ENCODE data around the gene ZBTB2.

DNA sequence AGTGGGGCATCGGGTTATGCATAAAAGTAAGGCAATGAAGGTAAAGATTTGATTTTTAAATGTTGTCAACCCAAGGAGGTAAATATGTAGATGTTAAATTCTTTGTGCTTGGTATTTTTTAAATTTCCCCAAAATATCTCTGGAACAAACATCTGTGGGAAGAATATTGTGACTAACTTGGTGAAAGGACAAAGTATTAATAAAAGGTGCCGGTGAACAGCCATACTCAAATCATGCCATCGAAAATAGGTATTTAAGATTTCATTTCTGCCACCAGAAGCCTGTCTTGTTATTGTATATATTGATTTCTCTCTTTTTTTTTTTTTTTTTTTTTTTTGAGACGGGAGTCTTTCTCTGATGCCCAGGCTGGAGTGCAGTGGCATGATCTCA, 12.6 kb upstream of the ZBTB2 start:
- TF ChIP-seq, protein P1, sequence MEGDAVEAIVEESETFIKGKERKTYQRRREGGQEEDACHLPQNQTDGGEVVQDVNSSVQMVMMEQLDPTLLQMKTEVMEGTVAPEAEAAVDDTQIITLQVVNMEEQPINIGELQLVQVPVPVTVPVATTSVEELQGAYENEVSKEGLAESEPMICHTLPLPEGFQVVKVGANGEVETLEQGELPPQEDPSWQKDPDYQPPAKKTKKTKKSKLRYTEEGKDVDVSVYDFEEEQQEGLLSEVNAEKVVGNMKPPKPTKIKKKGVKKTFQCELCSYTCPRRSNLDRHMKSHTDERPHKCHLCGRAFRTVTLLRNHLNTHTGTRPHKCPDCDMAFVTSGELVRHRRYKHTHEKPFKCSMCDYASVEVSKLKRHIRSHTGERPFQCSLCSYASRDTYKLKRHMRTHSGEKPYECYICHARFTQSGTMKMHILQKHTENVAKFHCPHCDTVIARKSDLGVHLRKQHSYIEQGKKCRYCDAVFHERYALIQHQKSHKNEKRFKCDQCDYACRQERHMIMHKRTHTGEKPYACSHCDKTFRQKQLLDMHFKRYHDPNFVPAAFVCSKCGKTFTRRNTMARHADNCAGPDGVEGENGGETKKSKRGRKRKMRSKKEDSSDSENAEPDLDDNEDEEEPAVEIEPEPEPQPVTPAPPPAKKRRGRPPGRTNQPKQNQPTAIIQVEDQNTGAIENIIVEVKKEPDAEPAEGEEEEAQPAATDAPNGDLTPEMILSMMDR (conservative IDR thresholded peaks at IDR 0.05; ENCODE audit: low read depth, low read length) = no peak
- no peak for TF ChIP-seq EZH2phosphoT487 (IDR thresholded peaks at IDR 0.05; ENCODE audit: borderline replicate concordance, low read length)
